HG03442 (cell line): ENCODE measurements around the gene AARS2.
"Not testable (repeated sequence)": the region's sequence is repeated elsewhere in the genome, so short reads cannot be mapped to it uniquely, and the experiment has no call there.

Source experiments
- ATAC-seq: cut with Tn5 transposase; IDR thresholded peaks from one replicate; pipeline ENCODE4 v1.9.1; 2021; ENCODE audit warnings: mild to moderate bottlenecking, moderate library complexity; ENCODE audit not compliant: unreplicated experiment

Gene AARS2

DNA sequence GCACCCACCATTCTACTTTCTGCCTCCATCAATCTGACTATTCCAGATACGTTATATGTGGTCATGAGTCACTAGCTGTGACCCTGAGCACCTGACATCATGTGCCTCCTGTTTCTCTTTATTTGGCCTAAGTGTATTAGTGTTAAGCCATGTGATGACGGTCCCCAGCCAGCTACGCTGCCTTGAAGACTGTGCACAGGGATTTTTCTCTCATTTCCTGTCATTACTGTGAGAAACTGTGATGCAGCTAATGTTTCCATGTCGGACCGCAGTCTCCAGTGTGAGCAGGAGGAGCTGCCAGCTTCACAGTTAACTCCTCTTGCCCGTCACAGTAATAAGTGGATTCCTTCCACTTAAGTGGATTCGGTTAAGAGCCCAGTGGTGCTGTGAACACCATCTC, 19.4 kb upstream of the AARS2 start:
- ATAC-seq: no peak

DNA sequence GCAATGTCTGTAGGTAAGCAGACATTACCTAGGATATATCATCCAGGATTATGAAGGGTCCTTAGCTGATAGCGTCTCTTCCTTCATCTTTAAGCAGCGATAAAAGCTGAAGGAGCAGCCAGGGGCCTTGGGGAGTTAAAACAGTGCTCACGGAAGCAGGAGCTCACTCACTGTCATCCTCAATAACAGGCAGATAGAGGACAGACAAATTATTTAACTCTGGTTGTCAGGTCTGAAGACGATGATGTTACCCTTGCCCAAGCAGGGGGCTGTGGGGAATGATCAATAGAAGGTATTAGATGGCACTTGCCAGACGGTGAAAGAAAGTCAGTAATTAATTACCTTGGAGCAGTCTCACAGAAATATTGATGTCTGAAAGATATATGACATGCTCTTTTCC, 16.7 kb upstream of the AARS2 start:
- no peak for ATAC-seq

DNA sequence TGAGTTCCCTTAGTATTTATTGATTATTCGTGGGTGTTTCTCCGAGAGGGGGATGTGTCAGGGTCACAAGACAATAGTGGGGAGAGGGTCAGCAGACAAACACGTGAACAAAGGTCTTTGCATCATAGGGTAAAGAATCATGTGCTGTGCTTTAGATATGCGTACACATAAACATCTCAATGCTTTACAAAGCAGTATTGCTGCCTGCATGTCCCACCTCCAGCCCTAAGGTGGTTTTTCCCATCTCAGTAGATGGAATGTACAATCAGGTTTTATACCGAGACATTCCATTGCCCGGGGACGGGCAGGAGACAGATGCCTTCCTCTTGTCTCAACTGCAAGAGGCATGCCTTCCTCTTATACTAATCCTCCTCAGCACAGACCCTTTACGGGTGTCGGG, 15.1 kb upstream of the AARS2 start:
- not testable (repeated sequence) for ATAC-seq

DNA sequence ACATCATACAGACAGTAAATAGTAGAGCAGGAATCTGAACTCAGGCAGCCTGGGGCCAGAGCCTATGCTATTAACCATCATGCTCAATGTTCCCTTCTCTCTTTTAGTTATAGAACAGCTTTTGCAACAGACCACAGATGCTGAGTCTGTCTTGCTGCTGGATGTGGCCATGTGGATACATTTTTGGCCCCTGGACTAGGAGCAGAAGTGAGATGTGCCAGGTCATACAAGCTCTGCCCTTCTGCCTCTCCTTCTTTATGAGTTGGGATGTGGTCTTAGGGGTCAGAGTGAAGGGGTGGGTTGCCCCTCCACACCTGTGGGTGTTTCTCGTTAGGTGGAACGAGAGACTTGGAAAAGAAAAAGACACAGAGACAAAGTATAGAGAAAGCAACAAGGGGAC, 14.6 kb upstream of the AARS2 start:
- no peak for ATAC-seq

DNA sequence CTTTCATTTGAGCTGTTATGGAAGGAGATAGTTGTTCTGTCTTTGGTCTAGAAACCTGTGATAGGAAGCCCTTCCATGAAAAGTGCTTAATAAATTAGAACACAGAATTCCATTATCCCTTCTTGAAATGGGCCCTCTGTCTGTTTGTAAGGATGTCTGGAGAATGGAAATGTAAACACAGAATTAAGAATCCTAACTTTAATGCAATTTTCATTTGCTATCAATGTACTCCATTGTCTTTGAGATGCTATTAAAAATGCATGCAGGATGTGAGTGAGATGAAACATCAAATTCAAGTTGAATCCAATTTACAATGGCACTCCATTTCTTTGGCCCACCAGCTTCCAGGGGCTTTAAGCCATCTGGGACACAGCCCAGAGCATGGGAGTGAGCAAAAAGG, 13.9 kb upstream of the AARS2 start:
- no peak for ATAC-seq

DNA sequence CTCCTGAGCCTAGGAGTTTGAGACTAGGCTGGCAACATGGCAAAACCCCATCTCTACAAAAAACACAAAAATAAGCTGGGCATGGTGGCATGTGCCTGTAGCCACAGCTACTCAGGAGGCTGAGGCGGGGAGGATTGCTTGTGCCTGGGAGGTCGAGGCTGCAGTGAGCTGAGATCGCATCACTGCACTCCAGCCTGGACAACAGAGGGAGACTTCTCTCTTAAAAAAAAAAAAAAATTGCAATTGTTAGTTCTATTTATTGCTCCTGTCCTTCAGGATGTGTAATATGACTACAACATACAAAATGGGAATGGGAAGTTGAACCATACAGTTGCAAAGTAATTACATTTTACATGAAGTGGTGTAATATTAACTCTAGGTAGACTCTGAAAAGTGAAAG, 8.1 kb upstream of the AARS2 start:
- ATAC-seq: no peak

DNA sequence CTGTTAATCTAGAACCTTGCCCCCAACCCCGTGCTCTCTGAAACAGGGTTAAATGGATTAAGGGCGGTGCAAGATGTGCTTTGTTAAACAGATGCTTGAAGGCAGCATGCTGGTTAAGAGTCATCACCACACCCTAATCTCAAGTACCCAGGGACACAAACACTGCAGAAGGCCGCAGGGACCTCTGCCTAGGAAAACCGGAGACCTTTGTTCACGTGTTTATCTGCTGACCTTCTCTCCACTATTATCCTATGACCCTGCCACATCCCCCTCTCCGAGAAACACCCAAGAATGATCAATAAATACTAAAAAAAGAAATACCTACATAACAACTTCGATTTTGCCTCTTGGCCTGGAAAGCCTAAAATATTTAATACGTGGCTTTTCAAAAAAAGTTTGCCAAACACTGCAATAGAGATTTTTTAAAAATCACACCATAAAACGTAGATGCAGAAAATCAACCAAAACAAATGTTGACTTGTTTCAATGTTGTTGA, 4.0 kb upstream of the AARS2 start:
- not testable (repeated sequence) for ATAC-seq

DNA sequence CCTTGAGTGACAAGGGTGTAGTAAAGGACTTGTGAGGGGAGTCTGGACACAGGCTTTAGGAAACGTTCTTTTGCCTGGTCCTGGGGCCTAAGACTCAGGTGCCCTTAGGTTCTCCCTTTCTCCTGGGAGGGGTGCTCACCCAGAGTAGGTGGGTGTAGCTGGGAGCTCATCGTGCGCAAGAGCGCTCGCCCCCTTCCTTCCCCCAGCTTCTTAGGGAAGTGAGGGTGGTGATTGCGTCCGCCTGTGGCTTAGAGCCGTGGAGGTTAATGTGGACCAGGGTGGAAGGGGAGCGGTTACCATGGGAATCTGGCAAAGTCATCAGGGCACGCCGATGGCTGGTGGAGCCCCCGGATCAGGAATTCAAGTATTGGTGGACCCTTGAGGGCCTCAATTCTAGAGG, 3.3 kb upstream of the AARS2 start:
- ATAC-seq: no peak

DNA sequence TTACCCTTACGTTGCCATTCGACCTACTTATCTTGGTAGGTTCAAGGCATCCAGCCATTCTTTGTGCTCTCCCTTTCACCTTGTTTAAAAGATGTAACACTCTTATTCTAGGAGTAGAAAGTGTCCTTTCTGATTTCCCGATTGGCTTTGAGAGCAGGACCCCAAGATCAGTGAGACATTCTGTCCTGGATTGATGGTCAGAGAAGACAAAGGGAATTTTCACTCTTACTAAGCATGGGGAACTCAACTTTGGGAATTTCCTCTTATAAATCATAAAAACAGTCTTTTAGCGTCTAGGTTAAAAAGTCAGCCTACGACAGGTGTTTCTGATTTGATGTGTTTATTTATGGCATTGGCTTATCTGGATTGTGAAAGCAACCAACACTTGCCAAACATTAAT, 2.8 kb upstream of the AARS2 start:
- no peak for ATAC-seq

DNA sequence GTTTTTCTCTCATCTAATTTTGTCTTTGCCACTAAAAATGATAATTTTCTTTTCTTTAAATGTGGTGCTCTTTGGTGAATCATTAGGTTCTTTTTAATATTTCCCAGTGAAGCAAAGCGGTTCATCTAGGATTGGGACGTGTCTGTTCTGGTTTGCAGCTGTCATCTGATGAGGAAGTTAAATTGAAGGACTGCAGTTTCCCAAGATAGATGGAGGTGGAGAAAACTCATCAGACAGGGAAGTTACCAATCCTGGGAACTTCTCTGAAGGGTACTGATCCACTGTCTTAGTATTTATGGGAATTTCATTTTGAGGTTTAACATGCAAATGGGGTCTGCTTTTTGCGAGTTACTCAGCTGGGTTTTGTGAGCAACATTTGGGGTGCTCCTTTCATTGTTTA, 2.4 kb upstream of the AARS2 start:
- no peak for ATAC-seq

DNA sequence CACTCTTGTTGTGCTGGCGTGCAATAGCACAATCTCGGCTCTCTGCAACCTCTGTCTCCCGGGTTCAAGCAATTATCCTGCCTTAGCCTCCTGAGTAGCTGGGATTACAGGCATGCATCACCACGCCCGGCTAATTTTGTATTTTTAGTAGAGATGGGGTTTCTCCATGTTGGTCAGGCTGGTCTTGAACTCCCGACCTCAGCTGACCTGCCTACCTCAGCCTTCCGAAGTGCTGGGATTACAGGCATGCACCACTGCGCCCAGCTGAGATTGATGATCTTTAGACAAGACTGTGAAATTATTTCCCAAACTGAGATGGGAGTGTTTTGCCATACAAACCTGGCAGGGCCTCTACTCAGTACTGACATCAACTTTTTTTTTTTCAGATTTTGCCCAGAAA, 1.5 kb upstream of the AARS2 start:
- ATAC-seq: not testable (repeated sequence)

DNA sequence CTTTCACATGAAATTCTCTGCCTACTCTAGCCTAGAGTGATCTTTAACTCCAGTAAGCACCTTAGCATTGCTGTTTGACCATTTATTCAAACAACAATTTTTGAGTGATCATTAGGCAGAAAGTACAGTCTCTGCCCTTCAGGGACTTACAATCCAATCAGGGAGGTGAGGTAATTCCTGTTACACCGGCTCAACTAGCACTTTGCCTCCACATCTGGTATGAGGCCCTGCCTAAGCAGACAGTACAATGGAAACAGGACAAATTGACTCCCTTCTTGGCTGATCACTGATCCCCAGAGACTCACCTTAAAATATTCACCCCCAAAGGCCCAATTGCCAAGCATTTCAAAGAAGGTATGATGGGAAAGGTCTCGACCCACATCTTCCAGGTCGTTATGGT, 1.4 kb downstream of the AARS2 start:
- ATAC-seq: no peak

DNA sequence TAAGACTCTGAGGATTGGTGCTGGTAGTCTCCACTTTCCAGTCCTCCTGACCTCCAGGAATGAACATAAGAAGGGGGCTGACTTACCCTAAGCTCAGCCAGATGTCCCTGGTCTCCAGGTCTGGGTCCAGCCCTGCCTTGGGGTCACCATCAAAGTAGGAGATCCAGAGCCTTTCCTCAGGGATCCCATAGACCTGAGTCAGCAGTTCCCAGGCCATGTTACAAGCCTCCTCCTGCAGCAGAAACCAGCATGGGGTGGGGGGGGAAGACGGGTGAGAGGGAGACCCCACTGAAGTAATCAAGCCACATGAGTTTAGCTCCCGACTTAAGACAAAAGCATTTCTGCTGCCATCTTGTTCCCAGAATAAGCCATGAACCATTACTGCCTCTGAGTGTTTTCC, 1.8 kb downstream of the AARS2 start:
- ATAC-seq: no peak

DNA sequence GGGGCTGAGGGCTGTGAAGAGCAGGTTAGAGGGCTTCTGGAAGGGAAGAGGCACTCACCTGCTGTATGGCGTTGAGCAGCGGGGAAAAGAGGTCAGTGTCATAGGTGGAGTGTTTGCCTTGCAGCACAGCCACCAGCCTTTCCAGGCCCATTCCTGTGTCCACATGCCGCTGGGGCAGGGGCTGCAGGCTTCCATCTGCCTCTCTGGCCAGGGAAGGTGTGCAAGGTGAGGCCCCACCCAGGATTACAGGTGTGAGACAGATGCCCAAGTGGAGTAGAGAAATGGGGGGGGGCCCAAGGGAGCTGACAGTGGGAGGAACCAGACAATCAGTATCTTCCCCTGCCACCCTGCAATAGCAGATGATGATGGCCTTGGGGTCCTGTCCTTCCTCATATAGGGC, 2.9 kb downstream of the AARS2 start:
- ATAC-seq: no peak

DNA sequence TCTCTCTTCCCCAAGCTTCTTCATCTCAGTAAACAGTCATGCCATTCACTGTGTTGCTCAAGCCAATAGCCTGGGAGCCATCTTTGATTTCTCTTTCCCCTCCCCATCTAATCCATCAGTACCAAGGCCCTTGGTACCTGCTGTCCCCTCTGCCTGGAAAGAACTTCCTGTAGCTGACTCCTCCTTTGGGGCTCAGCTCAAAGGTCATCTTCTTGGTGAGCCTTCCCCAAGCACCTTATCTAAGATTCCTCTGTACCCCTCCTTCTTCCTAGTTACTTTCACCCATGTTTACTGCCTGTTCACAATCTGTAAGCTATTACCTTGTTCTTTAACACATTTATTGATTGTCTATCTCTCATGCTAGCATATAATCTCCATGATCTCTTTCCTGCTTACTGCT, 3.5 kb downstream of the AARS2 start:
- ATAC-seq: no peak

DNA sequence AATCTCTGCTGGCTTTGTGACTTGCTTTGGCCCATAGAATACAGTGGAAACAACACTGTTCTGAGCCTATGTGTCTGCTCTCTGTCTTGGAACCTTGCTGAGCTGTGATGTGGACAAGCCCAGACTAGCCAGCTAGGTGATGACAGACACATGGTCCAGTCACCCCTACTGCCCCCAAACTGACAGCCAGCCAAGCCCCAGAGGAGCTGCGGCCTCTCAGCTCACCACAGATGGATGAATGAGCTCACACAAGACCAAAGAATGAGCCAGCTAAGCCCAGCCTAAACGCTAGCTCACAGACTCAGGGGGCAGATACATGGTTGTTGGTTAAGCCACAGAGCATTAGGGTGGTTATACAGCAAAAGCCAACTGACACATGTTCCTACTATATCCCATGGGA, 4.1 kb downstream of the AARS2 start:
- no peak for ATAC-seq

DNA sequence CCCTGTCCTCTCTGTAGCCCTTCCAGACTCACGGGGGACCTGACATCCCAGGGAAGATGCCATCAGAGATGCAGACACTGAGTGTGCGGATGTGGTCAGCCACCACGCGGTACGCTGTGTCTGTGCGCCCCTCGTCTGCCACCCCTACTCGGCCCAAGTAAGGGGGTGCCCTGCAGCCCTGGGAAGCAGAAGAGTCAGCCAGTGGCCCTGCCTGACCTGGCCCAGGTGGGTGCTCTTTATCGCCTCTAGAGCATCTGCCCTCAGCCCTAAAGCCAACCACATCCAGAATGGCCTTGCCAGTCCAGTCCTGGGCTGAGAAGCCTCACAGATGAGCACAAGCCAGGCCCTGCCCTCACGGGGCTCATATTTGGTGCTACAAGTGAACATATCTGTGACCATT, 5.9 kb downstream of the AARS2 start:
- ATAC-seq: no peak

DNA sequence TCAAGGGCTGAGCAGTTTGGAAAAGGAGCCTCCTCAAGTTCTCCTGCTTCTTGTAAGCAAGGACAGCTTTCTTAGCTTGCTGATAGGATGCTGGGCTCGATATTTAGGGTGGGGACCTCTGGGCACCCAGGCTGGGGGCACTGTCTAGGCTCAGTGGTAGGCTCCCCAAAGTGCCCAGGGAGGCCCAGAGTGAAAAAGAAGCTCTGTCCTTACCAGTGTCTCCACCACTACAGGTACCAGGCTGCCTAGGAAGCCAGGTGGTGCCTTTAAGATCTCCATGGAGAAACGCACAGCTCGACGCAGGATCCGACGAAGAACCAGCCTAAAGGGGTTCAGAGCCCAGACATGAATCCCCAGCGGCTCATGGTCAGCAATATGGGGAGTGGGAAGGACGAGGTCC, 6.4 kb downstream of the AARS2 start:
- ATAC-seq: no peak

DNA sequence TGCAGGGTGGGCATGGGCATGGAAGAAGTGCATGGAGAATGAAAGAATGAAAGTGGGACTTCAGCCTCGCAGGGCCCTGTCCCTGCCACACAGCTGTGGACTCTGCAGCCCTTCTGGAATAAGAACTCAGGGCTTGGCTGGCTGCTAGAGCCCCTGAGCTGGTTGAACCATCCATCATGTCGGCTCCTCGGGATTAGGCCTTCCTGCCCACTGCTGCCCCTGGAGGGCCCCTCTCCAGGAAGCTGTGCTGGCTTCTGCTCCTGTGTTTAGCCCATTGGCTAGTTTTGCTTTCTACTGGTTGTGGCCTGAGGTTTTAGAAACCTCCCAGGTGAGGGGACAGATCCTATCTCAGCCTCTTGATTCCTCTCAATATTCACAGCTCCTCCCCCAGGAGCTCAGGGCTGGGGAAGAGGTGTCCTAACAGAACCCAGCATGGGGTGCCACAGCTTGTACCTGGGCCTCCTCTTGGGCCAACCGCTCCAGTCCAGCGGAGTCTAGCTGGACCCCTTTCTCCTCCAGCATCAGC, 7.9 kb downstream of the AARS2 start:
- no peak for ATAC-seq

DNA sequence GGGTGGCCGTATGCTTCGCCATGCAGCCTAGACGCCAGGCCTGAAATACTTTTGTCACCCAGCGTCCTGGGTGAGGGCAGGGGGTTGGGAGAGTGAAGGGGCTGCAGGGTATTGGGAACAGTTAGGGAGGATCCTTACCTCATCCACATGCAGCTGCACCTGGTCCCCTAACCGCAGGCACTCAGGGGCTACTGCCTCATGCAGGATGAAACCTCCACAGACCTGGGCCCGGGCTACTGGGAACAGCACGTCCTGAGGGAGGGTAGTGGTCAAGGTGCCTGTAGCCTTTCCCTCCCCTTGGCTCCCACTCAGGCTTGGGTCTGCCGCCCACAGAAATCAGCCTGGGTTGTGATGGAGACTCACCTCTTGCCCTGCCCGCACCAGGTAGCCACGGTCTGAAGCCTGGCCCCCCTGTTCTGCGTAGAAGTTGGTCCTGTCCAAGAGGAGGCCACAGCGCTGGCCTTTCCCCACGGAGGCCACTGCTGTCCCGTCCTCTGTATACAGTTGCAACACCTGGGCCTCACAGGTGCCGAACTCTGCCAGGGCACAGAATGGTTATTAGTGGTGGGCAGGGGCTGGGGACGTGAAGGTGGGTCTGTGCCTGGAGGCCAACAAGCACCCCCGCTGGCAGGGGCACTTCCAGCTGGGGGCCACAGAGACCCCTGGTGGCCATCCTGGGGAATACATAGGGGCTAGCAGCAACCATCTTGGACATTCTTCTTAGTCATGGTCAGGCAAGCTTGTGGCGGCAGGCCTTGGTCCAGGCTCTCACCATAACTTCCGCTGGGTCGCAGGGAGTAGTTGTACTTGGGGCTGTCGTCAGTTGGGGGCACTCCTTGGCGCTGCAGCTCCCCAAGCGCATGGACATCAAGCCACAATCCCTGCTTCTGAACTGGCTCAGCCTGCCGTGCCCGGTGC, 8.6 kb downstream of the AARS2 start:
- no peak for ATAC-seq

DNA sequence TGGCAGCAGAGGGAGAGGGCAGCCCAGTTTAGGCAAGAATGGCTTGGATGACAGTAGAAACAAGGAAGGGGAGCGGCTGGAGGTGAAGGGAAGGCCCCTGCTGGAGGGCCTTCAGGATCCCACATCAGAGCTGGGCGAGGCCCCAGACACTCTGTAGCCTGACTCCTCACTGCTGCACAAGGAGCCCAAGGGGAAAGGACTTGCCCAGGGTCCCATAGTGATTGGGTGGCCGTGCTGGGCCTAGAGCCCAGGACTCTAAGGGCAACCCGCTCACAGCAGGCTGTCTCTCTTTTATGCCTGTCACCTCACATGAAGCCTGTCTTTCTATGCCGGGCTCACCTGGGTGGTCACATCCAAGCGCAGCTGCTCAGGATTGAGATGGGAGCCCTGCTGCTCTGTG, 9.3 kb downstream of the AARS2 start:
- no peak for ATAC-seq

DNA sequence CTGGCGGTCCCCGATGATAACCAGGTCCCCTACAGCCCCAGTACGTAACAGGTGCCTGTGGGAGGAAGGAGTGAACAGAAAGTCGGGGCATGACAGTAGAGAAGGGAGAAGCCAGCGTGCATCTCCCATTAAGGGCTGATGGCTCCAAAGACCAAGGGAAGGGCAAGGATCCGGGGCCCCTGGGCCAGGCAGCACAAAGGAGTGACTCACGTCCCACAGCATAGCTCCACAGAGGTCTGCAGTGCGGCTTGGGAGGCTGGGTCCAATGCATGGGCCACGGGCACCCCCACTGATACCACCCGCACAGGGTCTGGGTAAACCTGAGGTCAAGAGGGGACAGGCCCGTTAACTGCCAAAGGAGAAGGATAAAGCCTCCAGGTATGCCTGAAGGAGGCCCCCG, 10.3 kb downstream of the AARS2 start:
- ATAC-seq: no peak
